Mesenteric fat pad (tissue), 1 donor: ENCODE data around the gene ABCA9. TPM values are rescaled to one million over a fixed set of nuclear protein-coding genes. Genes with fewer than 3 reads are reported as not detected.
"Not testable (repeated sequence)": the region's sequence is repeated elsewhere in the genome, so short reads cannot be mapped to it uniquely, and the experiment has no call there.

Experiments
- DNase-seq: peaks from one replicate; pipeline ENCODE4 v3.0.0-alpha.2; 2020; ENCODE audit warnings: low spot score
- total RNA-seq: library from RNA; stranded (reverse); fragmentation: NEBNext Ultra II Directional; extraction: Animal tissue kit (Norgen Biotek cat#: 25700); gene quantifications from one replicate; pipeline ENCODE4 v1.2.1, GENCODE V29; 2021
- donor health status: DM: yes; HTN: yes; CAD: no.

Gene ABCA9
- total RNA-seq, 1 donor from 2014 or later = 57.5 TPM

DNA sequence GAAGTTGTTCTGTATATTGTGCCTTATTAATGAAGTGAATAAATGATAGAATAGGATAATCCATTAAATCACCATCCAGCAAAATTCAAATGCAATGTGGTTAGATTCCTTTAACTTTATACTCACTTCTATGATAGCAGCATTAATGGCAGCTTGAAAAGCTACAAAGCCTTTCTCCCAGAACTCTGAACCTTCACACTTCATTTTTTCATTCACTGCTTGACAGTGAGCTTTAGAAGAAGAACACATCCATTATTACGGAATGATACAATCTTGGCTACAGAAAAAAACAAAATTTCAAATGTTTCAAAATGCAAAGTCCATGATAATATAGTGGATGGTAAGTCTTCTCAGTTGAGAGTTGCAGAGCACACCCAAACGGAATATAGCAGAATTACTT is 16.4 kb downstream of the ABCA9 start:
- DNase-seq = no peak

DNA sequence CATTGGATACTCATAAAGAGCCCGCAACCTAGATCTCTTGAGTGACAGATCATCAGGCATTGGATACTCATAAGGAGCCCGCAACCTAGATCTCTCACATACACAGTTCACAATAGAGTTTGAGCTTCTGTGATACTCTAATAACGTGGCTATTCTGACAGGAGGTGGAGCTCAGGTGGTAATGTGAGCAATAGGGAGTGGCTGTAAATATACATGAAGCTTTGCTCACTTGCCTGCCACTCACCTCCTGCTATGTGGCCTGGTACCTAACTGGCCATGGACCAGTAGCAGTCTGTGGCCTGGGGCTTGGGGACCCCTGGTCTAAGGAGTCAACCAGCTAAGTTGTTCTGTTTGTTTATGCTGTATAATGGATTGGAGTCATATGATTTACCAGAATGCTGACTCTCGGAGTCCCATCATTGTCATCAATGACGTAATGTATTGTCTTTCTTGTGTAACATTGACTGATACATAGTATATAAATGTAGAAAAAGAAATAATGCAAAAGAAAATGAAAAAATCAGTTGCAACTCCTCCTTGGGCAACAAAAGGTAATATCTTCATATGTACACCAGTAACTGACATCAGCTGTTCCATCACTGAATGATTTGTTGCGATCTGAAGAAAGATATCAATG is 17.5 kb downstream of the ABCA9 start:
- DNase-seq = no peak

- DNase-seq = no peak
Observed at GRCh38 chr17:69042308-69042707, 18.4 kb downstream of the ABCA9 start.

DNA sequence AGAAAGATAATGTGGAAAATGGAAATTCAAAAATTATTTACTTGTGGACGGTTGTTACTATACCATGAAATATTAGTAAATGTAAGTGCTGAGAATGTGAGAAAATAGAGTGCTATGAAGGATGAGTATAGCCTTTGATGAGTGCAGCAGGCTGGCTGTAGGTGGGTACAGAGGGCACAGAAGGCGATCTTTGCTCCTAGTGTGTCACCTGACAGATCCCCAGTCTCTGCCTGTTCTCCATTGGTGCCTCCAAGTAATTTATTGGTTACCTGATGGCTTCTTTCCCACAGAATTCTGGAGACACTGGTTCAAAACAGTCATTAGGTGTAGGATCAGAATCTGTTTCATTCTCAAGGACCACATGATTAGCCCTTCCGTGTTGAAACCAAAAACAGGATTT is 28.9 kb downstream of the ABCA9 start:
- DNase-seq = no peak

- no peak for DNase-seq
Observed at GRCh38 chr17:69030169-69030568, 30.6 kb downstream of the ABCA9 start.

- no peak for DNase-seq
Observed at GRCh38 chr17:69018687-69019086, 42.0 kb downstream of the ABCA9 start.

DNA sequence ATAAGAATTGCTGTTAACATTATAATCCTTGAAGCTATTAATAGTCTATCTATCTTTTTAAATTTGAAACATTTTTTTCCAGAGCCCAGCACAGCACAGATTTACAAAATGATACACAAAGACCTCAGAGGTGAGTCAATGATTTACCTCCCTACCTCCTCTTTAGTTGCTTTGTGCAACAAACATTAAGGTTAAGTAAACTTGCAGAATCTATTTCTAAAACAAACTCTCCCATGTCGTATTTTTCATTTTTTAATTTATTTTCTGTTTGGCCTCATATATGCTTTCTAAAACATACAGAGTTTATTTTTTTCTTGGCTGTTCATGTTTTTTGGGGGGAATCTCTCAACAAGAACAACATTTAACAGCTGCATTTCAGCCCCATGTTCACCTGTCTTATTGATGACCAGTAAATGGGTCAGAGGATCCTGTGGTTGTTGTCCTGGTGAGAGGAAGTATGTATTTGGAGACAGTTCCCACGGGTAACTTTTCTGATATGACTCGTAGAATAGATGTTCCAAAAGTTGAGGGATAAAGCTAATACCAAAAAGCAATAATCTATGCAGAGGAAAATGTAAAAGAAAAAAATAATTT is 42.6 kb downstream of the ABCA9 start:
- DNase-seq = no peak

DNA sequence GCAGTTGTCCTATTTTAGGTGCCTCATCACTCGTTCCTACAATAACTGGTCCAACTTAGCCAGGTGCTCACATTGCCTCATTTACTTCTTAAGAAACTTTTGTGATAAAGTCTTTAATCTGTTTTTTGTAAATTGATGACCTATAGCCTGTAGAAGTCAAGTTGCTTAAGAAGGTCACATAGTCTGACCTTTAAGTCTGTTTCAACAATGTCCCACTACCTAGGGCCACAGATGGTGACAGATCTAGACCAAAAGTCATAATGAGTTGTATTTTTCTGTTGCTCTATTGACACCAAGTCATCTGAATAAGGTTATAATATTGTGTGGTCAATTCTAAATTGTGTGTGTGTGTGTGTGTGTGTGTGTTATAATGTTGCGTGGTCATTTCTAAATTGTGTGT is 45.1 kb downstream of the ABCA9 start:
- no peak for DNase-seq

GRCh38 chr17:69012895-69013805 is 47.6 kb downstream of the ABCA9 start:
- DNase-seq = no peak

DNA sequence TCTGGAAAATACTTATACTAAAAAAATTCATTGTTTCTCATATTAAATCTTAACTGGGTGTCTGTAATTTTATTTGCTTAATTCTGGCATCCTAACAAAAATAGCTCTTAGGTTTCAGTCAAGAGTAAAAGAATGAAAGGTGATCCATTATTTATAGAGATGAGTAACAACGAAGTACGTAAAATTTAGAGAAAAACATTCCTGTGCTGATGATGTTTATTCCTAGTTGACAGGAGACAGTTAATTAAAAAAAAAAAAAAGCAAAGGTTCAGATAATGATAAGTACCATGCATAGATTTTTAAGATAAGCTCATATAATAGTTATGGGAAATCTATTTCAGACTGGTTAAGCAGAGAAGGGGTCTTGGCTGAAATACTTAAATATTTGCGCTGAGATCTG is 50.8 kb downstream of the ABCA9 start:
- no peak for DNase-seq

DNA sequence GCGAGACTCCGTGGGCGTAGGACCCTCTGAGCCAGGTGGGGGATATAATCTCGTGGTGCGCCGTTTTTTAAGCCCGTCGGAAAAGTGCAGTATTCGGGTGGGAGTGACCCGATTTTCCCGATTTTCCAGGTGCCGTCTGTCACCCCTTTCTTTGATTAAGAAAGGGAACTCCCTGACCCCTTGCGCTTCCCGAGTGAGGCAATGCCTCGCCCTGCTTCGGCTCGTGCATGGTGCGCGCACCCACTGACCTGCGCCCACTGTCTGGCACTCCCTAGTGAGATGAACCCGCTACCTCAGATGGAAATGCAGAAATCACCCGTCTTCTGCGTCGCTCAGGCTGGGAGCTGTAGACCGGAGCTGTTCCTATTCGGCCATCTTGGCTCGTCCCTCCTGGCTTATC is 56.0 kb downstream of the ABCA9 start:
- not testable (repeated sequence) for DNase-seq

DNA sequence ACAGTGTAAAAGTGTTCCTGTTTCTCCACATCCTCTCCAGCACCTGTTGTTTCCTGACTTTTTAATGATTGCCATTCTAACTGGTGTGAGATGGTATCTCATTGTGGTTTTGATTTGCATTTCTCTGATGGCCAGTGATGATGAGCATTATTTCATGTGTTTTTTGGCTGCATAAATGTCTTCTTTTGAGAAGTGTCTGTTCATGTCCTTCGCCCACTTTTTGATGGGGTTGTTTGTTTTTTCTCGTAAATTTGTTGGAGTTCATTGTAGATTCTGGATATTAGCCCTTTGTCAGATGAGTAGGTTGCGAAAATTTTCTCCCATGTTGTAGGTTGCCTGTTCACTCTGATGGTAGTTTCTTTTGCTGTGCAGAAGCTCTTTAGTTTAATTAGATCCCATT is 61.0 kb downstream of the ABCA9 start:
- DNase-seq = not testable (repeated sequence)

DNA sequence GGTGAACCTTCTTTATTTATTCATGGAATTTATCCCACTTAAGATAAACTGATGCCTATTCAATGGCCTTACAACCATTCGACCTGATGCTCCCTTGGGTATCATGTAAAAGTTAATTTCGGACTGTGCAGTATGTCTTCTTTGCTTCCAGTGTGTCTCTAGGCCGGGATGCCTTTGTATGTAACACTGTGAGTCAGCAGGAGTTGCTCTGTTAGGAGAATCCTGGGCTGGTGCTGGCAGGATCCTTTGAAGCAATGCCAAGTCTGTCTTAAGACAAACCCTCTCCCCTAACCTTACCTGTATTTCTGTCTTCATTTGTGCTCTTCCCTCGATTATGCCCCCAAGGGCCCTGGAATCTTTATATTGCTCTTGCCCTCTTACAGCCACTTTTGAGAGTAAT is 67.6 kb downstream of the ABCA9 start:
- DNase-seq = no peak

DNA sequence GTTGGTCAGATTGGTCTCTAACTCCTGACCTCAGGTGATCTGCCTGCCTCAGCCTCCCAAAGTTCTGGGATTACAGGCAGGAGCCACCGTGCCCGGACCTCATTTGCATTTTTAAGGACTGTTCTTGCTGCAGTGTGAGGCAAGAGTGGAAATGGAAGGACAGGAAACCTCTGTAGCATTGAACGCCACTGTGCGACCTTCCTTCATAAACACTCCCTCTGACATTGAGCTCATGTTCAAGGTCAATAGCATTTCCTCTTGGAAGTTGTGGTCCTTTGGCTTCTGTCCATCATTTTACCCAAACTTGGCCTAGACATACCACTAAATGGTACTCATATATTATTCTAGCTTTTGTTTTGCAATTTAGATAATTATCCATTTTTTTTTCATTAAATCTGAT is 72.8 kb downstream of the ABCA9 start:
- DNase-seq = no peak

DNA sequence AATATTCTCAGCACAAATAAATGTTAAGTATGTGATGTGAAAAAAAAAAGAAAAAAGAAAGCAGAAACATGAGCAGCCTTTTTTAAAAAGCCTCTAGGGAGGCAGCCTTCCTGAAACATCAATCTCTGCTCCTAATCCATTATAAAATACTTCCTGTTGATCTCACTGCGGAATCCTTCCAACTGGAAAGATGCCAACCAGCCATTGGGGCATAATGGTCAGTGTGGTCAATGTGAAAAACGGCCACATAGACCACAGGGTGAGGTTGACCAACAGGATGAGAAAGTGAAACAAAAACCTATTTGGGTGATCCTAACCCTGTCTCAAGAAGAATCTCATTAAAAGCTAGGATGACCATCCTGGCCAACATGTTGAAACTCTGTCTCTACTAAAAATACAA is 79.4 kb downstream of the ABCA9 start:
- DNase-seq = no peak

DNA sequence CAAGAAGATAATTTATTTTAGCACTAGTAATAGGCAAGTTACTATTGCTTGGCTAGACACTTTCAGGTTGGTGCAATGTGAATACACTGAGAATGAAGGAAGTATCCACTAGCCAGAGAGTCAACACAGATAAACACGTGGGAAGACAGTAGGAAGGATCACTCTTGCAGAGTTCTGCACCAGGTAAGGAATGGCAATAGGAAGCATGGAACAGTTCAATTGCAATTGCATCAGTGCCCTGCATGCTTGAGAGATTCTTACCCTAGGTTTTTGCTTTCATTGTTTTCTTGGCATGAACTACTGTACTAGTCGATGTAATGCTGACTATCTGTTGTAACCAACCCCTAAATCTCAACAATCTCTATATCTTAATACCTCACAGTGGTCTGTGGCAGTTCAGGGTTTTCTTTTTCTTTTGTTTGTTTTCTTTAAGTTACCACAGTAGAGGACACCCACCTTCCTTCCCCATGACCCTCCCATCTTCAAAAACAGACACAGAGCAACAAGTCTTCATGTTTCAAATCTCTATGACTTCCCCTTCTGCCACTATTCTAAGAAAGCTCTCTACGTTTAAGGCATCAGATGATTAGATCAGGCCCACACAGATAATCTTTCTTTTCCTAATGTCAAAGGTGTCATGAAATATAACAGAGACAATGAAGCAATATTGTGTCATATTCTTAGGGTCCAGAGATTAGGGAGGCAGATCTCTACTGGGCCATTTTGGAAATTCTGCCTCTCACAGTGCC is 87.5 kb downstream of the ABCA9 start:
- DNase-seq = no peak

DNA sequence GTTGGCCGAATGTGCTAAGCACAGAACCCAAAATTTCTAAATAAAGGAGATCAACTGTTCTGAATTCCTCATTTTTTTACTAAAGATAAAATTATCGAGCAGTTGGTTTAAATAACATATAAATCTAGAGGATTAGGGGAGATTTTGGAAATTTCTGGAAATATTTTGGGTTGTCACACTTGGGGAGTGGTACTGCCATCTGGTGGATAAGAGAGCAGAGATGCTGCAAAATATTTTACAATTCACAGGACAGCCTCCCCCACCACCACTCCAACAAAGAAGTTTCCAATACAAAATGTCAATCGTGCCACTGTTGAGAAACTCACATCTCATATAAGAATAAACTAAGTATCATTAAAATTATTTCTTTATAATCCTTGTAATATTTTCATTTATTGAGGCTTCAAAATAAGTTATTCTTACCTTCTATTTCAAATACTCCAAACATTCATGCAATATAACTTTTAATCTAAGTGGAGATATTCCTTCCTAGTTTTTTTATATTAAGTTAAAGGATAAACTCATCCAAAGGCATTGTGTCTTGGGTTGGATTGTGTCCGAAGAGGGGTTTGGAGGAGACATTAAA is 88.5 kb downstream of the ABCA9 start:
- no peak for DNase-seq

- DNase-seq = no peak
Observed at GRCh38 chr17:68969101-68969500, 91.6 kb downstream of the ABCA9 start.

DNA sequence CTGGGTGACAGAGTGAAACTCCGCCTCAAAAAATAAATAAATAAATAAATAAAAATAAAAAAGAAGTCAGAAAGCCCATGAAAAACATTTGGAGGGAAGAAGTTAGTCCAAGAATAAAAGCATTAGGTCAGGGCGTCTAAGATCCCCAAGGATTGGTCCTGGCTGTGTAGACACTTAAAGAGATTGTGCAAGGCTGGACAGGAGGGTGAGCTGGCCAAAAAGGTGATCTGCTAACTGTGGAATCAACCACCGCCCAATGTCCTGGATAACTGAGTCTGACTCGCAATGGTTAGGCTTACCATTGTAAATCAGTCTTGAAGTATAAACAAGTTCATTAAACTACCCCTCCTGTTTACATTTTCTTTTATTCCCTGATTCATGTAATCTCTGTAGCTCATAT is 96.8 kb downstream of the ABCA9 start:
- DNase-seq = no peak

DNA sequence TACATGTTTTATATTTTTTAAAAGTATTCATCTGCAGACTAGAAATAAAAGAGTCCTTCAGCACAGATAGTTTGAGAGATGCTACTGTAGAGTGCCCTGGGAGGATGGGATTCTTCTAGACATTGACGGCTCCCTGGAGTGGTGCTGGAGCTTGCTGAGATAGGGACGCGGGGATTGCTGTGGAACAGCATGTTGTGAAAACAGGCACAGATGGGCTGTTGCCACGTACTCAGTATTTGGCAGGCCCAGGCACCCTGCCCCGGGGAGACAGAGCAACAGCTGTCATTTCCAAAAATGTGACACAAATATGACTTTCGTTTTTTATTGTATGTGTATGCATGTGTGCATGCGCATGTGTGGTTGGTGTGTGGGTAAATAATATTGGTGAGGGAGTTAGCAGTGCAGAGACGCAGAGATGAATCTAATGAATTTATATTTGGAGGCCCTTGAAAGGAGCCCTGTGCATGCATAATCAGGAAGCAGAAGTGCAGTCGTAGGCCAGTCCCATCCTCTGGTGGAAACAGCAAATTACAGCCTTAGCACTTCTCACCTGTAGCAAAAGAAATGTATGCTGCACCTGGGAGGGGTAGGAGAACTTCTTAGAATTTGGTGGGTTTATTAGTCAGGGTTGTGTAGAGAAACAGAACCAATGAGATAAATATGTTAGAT is 99.4 kb downstream of the ABCA9 start:
- DNase-seq = no peak

DNA sequence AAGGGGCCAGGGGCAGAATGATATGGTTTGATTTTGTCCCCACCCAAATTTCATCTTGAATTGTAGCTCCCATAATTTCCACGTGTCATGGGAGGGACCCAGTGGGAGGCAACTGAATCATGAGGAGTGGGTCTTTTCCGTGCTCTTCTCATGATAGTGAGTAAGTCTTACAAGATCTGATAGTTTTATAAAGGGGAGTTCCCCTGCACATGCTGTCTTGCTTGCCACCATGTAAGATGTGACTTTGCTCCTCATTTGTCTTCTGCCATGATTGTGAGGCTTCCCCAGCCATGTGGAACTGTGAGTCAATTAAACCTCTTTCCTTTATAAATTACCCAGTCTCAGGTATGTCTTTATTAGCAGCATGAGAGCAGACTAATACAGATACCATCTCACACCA is 101.6 kb downstream of the ABCA9 start:
- not testable (repeated sequence) for DNase-seq
